CD4-positive, alpha-beta T cell (primary cell): ENCODE results near the gene PDPK1. TPM values are rescaled to one million over a fixed set of nuclear protein-coding genes. Genes with fewer than 3 reads are reported as not detected.

Experiments
- ATAC-seq: fragments of 200-7000 bp; cut with Tn5 transposase; one replicate; pipeline ENCODE4 v1.10.0; 2022; ENCODE audit warnings: mild to moderate bottlenecking; ENCODE audit not compliant: poor library complexity
- CTCF ChIA-PET: fragments of 350-600 bp; sonication (Branson Sonifier 250); formaldehyde crosslinking; loops from one replicate; lab custom pipeline; 2021; ENCODE audit warnings: antibody characterized with exemption, inconsistent platforms; lab: Charles Lee
- POLR2A ChIA-PET: fragments of 350-600 bp; sonication (Branson Sonifier 250); formaldehyde crosslinking; loops from one replicate; lab custom pipeline; 2021; ENCODE audit warnings: antibody characterized with exemption, inconsistent platforms; lab: Charles Lee
- DNase-seq, 14 experiments: peaks; one replicate each; pipeline ENCODE4 v3.0.0-alpha.2; 2013 to 2020; ENCODE audit warnings: mixed read lengths in 2 of 14
- H3K27ac ChIP-seq, 2 donors: one replicate each; pipeline versions ENCODE4 v1.5.1 to v1.7.0; 2013; ENCODE audit warnings: low read length in 2 of 2, low read depth in 1 of 2, mild to moderate bottlenecking in 1 of 2
- H3K27me3 ChIP-seq, 2 experiments: 1 replicate in 1 of 2; 2 replicates in 1 of 2; pipeline versions ENCODE4 v1.6.1 to v1.7.0; 2013; ENCODE audit warnings: low read length in 2 of 2, control low read depth in 1 of 2, mild to moderate bottlenecking in 1 of 2, moderate library complexity in 1 of 2; ENCODE audit not compliant: insufficient read depth in 2 of 2, control insufficient read depth in 1 of 2
- H3K36me3 ChIP-seq: one replicate; pipeline ENCODE4 v1.6.1; 2013; ENCODE audit warnings: low read length, control low read depth; ENCODE audit not compliant: insufficient read depth
- H3K4me1 ChIP-seq: one replicate; pipeline ENCODE4 v1.6.1; 2013; ENCODE audit warnings: low read length, control low read depth; ENCODE audit not compliant: insufficient read depth
- H3K4me3 ChIP-seq: one replicate; pipeline ENCODE4 v1.5.1; 2013; ENCODE audit warnings: mild to moderate bottlenecking, low read length, moderate library complexity
- H3K9me3 ChIP-seq, 2 experiments: 1 replicate in 1 of 2; 2 replicates in 1 of 2; pipeline versions ENCODE4 v1.6.1 to v1.7.0; 2013; ENCODE audit warnings: low read length in 2 of 2, mild to moderate bottlenecking in 2 of 2, control low read depth in 1 of 2, moderate library complexity in 1 of 2; ENCODE audit not compliant: control insufficient read depth in 1 of 2, insufficient read depth in 1 of 2
- H3K27ac Mint-ChIP-seq: one replicate; pipeline ENCODE4 v1.8.0; 2020; ENCODE audit warnings: mixed read lengths
- H3K27me3 Mint-ChIP-seq: one replicate; pipeline ENCODE4 v1.8.0; 2021; ENCODE audit warnings: mixed read lengths
- H3K36me3 Mint-ChIP-seq: one replicate; pipeline ENCODE4 v1.8.0; 2021; ENCODE audit warnings: low read depth, mixed read lengths
- H3K4me1 Mint-ChIP-seq: one replicate; pipeline ENCODE4 v1.8.0; 2021; ENCODE audit warnings: low read depth, mixed read lengths
- H3K4me3 Mint-ChIP-seq: one replicate; pipeline ENCODE4 v1.8.0; 2020; ENCODE audit warnings: mild to moderate bottlenecking, mixed read lengths
- H3K9me3 Mint-ChIP-seq: one replicate; pipeline ENCODE4 v1.8.0; 2020; ENCODE audit warnings: mixed read lengths
- CTCF ChIP-seq: fragments of 200-600 bp; IDR thresholded peaks from one replicate; pipeline ENCODE4 v1.8.0; 2022; ENCODE audit warnings: antibody characterized with exemption, mild to moderate bottlenecking
- intact Hi-C, 2 experiments: fragments of 100-400 bp; cut with DNase I in 1 of 2; cut with micrococcal nuclease in 1 of 2; formaldehyde crosslinking; loops; one replicate each; pipeline versions ENCODE4 v1.15.1 to v1.9.0; 2023 to 2025; cut with DNase I, micrococcal nuclease
- total RNA-seq, 174 experiments: library from RNA in 2 of 174; stranded (reverse) in 2 of 174; gene quantifications; one replicate each; pipeline ENCODE4 v1.2.3 and lab custom pipeline; 2021 to 2026

The PDPK1 gene
- total RNA-seq, 2 experiments from 2014 or later: 46.1 to 51.1 TPM

- Mint-ChIP-seq H3K9me3 (no peaks in the 10 kb centered on the region), H3K4me1 (peaks cover 7% of the 10 kb centered on the region), H3K36me3 (no peaks in the 10 kb centered on the region), H3K27me3 (no peaks in the 10 kb centered on the region), H3K27ac (no peak overlapping the region), H3K4me3 (no peak overlapping the region)
- CTCF ChIA-PET: no interaction called here
- ATAC-seq (no peak), DNase-seq (peak in 2 of 14 experiments; percentile 50 to 56)
- TF ChIP-seq CTCF: no peak
- Histone ChIP-seq H3K4me3 (no peak overlapping the region), H3K36me3 (no peaks in the 10 kb centered on the region), H3K9me3 (no peaks in the 10 kb centered on the region), H3K27me3 (no peaks in the 10 kb centered on the region), H3K4me1 (peaks cover 6% of the 10 kb centered on the region), H3K27ac (no peak overlapping the region)
- POLR2A ChIA-PET: no interaction called here
- intact Hi-C loops: no loop called here
Observed at GRCh38 chr16:2507665-2508064, 30.2 kb upstream of the PDPK1 start.

GRCh38 chr16:2508722-2509400 lies 29.0 kb upstream of the PDPK1 start:
- H3K27me3 ChIP-seq: no peaks in the 10 kb centered on the region

GRCh38 chr16:2511128-2511800 lies 26.6 kb upstream of the PDPK1 start:
- intact Hi-C loops: no loop called here
- TF ChIP-seq CTCF: no peak
- peak overlapping the region; percentile 94 for H3K4me3 Mint-ChIP-seq
- ChIA-PET CTCF (interaction anchor here (1.1 kb wide), 1 partner anchor 10 kb away, joined by 4 read pairs; no protein-coding TSS in a partner anchor), POLR2A (no interaction called here)
- peak overlapping the region; percentile 100 for H3K27ac Mint-ChIP-seq
- no peak for ATAC-seq
- Histone ChIP-seq H3K36me3 (peaks cover 1% of the 10 kb centered on the region), H3K27me3 (no peaks in the 10 kb centered on the region), H3K4me1 (peaks cover 32% of the 10 kb centered on the region), H3K9me3 (no peaks in the 10 kb centered on the region), H3K4me3 (no peak overlapping the region), H3K27ac (no peak overlapping the region)
- peaks cover 36% of the 10 kb centered on the region for H3K4me1 Mint-ChIP-seq
- peak in 1 of 14 experiments; percentile 54 for DNase-seq
- H3K9me3 Mint-ChIP-seq: no peaks in the 10 kb centered on the region
- H3K36me3 Mint-ChIP-seq: peaks cover 30% of the 10 kb centered on the region
- H3K27me3 Mint-ChIP-seq: no peaks in the 10 kb centered on the region

More at GRCh38 chr16:2508722-2509400, 29.0 kb upstream of the PDPK1 start:
- H3K36me3 Mint-ChIP-seq: peaks cover 11% of the 10 kb centered on the region
- no peak overlapping the region for H3K4me3 ChIP-seq
- no peak for TF ChIP-seq CTCF
- POLR2A ChIA-PET: no interaction called here
- CTCF ChIA-PET: no interaction called here
- H3K27ac Mint-ChIP-seq: no peak overlapping the region
- no peaks in the 10 kb centered on the region for H3K36me3 ChIP-seq
- H3K4me3 Mint-ChIP-seq: no peak overlapping the region
- H3K4me1 ChIP-seq: peaks cover 14% of the 10 kb centered on the region
- ATAC-seq (no peak), DNase-seq (no peak)
- H3K27ac ChIP-seq: no peak overlapping the region
- no peaks in the 10 kb centered on the region for H3K27me3 Mint-ChIP-seq
- intact Hi-C loops: no loop called here
- H3K9me3 Mint-ChIP-seq: no peaks in the 10 kb centered on the region
- peaks cover 18% of the 10 kb centered on the region for H3K4me1 Mint-ChIP-seq
- H3K9me3 ChIP-seq: no peaks in the 10 kb centered on the region
